Measurements from ENCODE around the gene NABP2.

DNA sequence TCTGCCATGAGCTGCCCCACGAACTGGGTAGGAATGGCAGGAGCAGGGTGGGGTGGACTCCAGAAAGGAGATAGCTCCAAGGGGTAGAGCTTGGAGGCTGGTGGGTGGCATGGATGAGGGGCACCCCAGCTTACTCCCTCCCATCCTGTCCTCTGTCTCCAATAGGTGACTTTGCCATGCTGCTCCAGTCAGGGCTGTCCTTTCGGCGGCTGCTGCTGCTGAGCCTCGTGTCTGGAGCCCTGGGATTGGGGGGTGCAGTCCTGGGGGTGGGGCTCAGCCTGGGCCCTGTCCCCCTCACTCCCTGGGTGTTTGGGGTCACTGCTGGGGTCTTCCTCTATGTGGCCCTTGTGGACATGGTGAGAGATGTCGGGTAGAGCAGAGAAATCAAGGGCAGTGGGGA is 12.8 kb downstream of the NABP2 start:
- TF ChIP-seq, protein P1, sequence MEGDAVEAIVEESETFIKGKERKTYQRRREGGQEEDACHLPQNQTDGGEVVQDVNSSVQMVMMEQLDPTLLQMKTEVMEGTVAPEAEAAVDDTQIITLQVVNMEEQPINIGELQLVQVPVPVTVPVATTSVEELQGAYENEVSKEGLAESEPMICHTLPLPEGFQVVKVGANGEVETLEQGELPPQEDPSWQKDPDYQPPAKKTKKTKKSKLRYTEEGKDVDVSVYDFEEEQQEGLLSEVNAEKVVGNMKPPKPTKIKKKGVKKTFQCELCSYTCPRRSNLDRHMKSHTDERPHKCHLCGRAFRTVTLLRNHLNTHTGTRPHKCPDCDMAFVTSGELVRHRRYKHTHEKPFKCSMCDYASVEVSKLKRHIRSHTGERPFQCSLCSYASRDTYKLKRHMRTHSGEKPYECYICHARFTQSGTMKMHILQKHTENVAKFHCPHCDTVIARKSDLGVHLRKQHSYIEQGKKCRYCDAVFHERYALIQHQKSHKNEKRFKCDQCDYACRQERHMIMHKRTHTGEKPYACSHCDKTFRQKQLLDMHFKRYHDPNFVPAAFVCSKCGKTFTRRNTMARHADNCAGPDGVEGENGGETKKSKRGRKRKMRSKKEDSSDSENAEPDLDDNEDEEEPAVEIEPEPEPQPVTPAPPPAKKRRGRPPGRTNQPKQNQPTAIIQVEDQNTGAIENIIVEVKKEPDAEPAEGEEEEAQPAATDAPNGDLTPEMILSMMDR (IDR thresholded peaks at IDR 0.05 in 2 of 3, conservative IDR thresholded peaks at IDR 0.05 in 1 of 3; ENCODE audit: control insufficient read depth in 2 of 3, extremely low read depth in 1 of 3, insufficient read depth in 1 of 3, low read depth in 3 of 3, low read length in 3 of 3): no peak
- TF ChIP-seq POLR2AphosphoS5 (IDR thresholded peaks at IDR 0.05; ENCODE audit: low read length): no peak

All from GM12878 (cell line).